Measurements from ENCODE around the gene NEIL3.

Gene NEIL3, protein sequence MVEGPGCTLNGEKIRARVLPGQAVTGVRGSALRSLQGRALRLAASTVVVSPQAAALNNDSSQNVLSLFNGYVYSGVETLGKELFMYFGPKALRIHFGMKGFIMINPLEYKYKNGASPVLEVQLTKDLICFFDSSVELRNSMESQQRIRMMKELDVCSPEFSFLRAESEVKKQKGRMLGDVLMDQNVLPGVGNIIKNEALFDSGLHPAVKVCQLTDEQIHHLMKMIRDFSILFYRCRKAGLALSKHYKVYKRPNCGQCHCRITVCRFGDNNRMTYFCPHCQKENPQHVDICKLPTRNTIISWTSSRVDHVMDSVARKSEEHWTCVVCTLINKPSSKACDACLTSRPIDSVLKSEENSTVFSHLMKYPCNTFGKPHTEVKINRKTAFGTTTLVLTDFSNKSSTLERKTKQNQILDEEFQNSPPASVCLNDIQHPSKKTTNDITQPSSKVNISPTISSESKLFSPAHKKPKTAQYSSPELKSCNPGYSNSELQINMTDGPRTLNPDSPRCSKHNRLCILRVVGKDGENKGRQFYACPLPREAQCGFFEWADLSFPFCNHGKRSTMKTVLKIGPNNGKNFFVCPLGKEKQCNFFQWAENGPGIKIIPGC

DNA sequence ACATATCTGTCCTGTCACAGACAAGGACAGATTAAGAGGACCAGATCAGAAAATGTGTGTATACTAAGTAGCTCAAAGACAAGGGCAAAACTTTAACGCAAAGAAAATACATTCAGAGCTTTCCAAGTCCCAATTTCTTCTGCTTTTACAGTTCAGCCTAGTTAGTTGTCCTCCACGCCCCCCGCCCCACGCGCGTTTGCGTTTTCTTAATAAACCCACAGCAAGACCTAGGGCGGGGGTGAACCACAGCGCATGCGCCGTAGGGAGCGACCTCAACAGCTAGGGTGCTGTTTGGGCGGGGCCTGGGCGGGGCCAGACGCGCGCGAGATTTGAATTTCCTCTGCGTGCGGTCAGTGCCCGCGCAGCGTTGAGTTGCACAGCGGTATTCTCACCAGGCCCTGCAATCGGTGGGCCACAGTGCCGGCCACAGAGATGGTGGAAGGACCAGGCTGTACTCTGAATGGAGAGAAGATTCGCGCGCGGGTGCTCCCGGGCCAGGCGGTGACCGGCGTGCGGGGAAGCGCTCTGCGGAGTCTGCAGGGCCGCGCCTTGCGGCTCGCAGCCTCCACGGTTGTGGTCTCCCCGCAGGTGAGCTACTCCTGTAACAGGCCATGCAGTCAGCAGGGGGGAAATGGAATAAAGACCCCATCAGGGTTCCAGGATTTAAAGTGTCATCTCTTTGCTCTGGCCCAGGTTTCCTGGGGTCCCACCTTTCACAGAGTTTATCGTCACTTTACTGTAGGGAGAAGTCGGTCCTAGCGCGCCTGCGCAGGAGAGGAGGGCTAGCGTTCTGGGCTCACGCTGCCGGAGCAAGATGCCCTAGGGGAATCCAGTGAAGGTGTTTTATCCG lies at the start of gene NEIL3:
Gene NEIL3 (plus strand): TSS at position 353 of the 850 bp plus-strand sequence. CDS start 80 bp downstream, at position 433.
- peaks cover 29% of the 10 kb centered on the region for H4K20me1 ChIP-seq (ENCODE audit: insufficient read depth, low read length)
- no peaks in the 10 kb centered on the region for H3K27me3 ChIP-seq (ENCODE audit: insufficient read depth, low read length, poor library complexity)
- H3K79me2 ChIP-seq (ENCODE audit: insufficient read depth, low read length): peaks cover 56% of the 10 kb centered on the region
- peak within 1 kb of the TSS; percentile 99 for H3K27ac ChIP-seq (ENCODE audit: low read length)
- H3K36me3 ChIP-seq (ENCODE audit: insufficient read depth, low read length): peaks cover 35% of the 10 kb centered on the region
- H3K4me2 ChIP-seq (ENCODE audit: insufficient read depth, low read length): peak within 1 kb of the TSS; percentile 83
- H3K4me3 ChIP-seq (ENCODE audit: low read depth in 1 of 2, low read length in 2 of 2): peak within 1 kb of the TSS; percentile 68 to 74
- DNase-seq: peak; percentile 99
- ATAC-seq (ENCODE audit: insufficient read depth, low read depth): peak; percentile 71
- no peak for TF ChIP-seq EZH2 (IDR thresholded peaks at IDR 0.05; ENCODE audit: borderline replicate concordance, low read depth, low read length, severe bottlenecking)
- TF ChIP-seq, protein P1, sequence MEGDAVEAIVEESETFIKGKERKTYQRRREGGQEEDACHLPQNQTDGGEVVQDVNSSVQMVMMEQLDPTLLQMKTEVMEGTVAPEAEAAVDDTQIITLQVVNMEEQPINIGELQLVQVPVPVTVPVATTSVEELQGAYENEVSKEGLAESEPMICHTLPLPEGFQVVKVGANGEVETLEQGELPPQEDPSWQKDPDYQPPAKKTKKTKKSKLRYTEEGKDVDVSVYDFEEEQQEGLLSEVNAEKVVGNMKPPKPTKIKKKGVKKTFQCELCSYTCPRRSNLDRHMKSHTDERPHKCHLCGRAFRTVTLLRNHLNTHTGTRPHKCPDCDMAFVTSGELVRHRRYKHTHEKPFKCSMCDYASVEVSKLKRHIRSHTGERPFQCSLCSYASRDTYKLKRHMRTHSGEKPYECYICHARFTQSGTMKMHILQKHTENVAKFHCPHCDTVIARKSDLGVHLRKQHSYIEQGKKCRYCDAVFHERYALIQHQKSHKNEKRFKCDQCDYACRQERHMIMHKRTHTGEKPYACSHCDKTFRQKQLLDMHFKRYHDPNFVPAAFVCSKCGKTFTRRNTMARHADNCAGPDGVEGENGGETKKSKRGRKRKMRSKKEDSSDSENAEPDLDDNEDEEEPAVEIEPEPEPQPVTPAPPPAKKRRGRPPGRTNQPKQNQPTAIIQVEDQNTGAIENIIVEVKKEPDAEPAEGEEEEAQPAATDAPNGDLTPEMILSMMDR (IDR thresholded peaks at IDR 0.05; ENCODE audit: borderline replicate concordance, extremely low read depth, low read length, poor library complexity, severe bottlenecking): no peak
- peak within 1 kb of the TSS; percentile 63 for H2AFZ ChIP-seq (ENCODE audit: low read depth, low read length)
- no peaks in the 10 kb centered on the region for H3K9me3 ChIP-seq (ENCODE audit: insufficient read depth, low read length, severe bottlenecking)
- H3K9ac ChIP-seq (ENCODE audit: low read depth, low read length): peak within 1 kb of the TSS; percentile 92
- H3K4me1 ChIP-seq (ENCODE audit: insufficient read depth, low read length): peaks cover 73% of the 10 kb centered on the region

DNA sequence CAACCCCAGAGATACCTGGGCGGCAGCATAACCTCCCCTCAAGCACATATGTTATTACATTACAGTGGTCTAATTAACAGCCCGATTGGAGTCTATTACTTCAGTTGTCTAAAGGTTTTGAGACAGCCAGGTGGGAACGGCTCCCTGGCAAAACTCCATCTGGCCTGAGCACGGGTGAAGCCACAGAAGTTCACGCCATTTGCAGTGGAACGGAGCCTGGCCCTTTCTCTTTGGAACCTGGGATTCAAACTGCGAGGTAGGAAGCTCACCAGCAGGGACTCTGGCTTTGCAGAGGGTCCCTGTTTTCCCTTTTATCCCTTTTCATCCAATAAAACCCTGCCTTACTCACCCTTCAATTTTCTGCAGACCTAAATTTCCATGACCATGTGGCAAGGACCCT lies 45.9 kb upstream of the NEIL3 start:
- Histone ChIP-seq H3K79me2 (ENCODE audit: insufficient read depth, low read length) (no peaks in the 10 kb centered on the region), H2AFZ (ENCODE audit: low read depth, low read length) (no peak overlapping the region), H3K4me3 (ENCODE audit: low read depth in 1 of 2, low read length in 2 of 2) (no peak overlapping the region), H3K27ac (ENCODE audit: low read length) (no peak overlapping the region), H3K9ac (ENCODE audit: low read depth, low read length) (no peak overlapping the region), H3K9me3 (ENCODE audit: insufficient read depth, low read length, severe bottlenecking) (no peaks in the 10 kb centered on the region), H3K4me2 (ENCODE audit: insufficient read depth, low read length) (no peak overlapping the region), H3K27me3 (ENCODE audit: insufficient read depth, low read length, poor library complexity) (no peaks in the 10 kb centered on the region), H4K20me1 (ENCODE audit: insufficient read depth, low read length) (no peaks in the 10 kb centered on the region), H3K36me3 (ENCODE audit: insufficient read depth, low read length) (no peaks in the 10 kb centered on the region), H3K4me1 (ENCODE audit: insufficient read depth, low read length) (no peaks in the 10 kb centered on the region)
- DNase-seq (no peak), ATAC-seq (ENCODE audit: insufficient read depth, low read depth) (no peak)
- TF ChIP-seq, protein P1 (IDR thresholded peaks at IDR 0.05; ENCODE audit: borderline replicate concordance, extremely low read depth, low read length, poor library complexity, severe bottlenecking): no peak
- TF ChIP-seq EZH2 (IDR thresholded peaks at IDR 0.05; ENCODE audit: borderline replicate concordance, low read depth, low read length, severe bottlenecking): no peak

DNA sequence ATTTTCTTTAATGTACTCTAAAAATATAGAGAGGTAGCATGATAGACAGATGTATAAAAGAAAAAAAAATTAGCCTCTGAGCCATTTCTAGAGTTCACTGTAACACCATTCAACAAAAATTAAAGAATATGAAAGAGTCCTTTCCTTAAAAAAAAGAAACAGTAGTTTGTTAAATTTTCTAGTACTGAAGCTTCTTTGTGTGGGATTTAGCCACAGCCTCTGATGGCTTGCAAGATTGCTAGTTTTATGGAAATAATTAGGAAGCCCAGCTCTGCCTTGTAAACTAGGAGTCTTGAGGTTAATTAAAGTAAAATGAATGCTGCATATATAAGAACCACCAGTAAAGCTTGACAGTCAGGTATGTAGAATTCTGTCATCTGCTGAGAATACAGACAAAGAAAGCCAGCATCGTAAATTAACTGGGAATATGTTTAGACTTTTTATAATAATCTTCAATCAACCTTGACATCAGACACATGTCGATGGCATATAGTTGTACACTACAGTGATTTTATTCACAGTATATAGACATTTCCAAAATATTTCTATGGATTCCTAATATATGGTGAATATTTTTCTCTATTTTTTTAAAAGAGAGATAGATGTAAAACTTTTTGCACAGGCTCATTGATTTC lies 44.8 kb upstream of the NEIL3 start:
- Histone ChIP-seq H3K4me1 (ENCODE audit: insufficient read depth, low read length) (no peaks in the 10 kb centered on the region), H3K27me3 (ENCODE audit: insufficient read depth, low read length, poor library complexity) (no peaks in the 10 kb centered on the region), H3K9me3 (ENCODE audit: insufficient read depth, low read length, severe bottlenecking) (no peaks in the 10 kb centered on the region), H2AFZ (ENCODE audit: low read depth, low read length) (no peak overlapping the region), H3K9ac (ENCODE audit: low read depth, low read length) (no peak overlapping the region), H3K4me3 (ENCODE audit: low read depth in 1 of 2, low read length in 2 of 2) (no peak overlapping the region), H3K4me2 (ENCODE audit: insufficient read depth, low read length) (no peak overlapping the region), H3K79me2 (ENCODE audit: insufficient read depth, low read length) (no peaks in the 10 kb centered on the region), H3K36me3 (ENCODE audit: insufficient read depth, low read length) (no peaks in the 10 kb centered on the region), H4K20me1 (ENCODE audit: insufficient read depth, low read length) (no peaks in the 10 kb centered on the region), H3K27ac (ENCODE audit: low read length) (no peak overlapping the region)
- TF ChIP-seq, protein P1 (IDR thresholded peaks at IDR 0.05; ENCODE audit: borderline replicate concordance, extremely low read depth, low read length, poor library complexity, severe bottlenecking): no peak
- TF ChIP-seq EZH2 (IDR thresholded peaks at IDR 0.05; ENCODE audit: borderline replicate concordance, low read depth, low read length, severe bottlenecking): no peak
- ATAC-seq (ENCODE audit: insufficient read depth, low read depth) (no peak), DNase-seq (no peak)

Data from DND-41 (cell line).